Measurements from ENCODE around the gene ZNF345. TPM values are rescaled to one million over a fixed set of nuclear protein-coding genes. Genes with fewer than 3 reads are reported as not detected.

Gene ZNF345
- polyA plus RNA-seq, 1 donor from 2014 or later: 20.9 TPM

DNA sequence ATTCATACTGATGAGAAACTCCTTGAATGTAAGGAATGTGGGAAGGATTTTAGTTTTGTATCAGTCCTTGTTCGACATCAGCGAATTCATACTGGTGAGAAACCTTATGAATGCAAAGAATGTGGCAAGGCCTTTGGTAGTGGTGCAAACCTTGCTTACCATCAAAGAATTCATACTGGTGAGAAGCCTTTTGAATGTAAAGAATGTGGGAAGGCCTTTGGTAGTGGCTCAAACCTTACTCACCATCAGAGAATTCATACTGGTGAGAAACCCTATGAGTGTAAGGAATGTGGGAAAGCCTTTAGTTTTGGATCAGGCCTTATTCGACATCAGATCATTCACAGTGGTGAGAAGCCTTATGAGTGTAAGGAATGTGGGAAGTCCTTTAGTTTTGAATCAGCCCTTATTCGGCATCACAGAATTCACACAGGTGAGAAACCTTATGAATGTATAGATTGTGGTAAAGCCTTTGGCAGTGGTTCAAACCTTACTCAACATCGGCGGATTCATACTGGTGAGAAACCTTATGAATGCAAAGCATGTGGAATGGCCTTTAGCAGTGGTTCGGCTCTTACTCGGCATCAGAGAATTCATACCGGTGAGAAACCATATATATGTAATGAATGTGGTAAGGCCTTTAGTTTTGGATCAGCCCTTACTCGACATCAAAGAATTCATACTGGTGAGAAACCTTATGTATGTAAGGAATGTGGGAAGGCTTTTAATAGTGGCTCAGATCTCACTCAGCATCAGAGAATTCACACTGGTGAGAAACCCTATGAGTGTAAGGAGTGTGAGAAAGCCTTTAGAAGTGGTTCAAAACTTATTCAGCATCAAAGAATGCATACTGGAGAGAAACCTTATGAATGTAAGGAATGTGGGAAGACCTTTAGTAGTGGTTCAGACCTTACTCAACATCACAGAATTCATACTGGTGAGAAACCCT lies 26.6 kb downstream of the ZNF345 start:
- Histone ChIP-seq H3K79me2 (replicated peaks; ENCODE audit: insufficient read depth, low read length) (peaks cover 4% of the 10 kb centered on the region), H3K9ac (ENCODE audit: low read length) (no peak overlapping the region), H3K9me3 (ENCODE audit: low read length) (peaks cover 52% of the 10 kb centered on the region), H3F3A (ENCODE audit: insufficient read depth, low read length, poor library complexity, severe bottlenecking) (no peaks in the 10 kb centered on the region), H3K4me3 (ENCODE audit: low read length) (no peak overlapping the region), H2AFZ (ENCODE audit: low read depth, low read length) (no peak overlapping the region), H3K27me3 (ENCODE audit: insufficient read depth, low read depth, low read length) (no peaks in the 10 kb centered on the region), H3K36me3 (ENCODE audit: insufficient read depth, low read length) (peaks cover 50% of the 10 kb centered on the region), H3K27ac (ENCODE audit: low read length) (no peak overlapping the region), H4K20me1 (ENCODE audit: insufficient read depth) (no peaks in the 10 kb centered on the region), H3K9me2 (ENCODE audit: insufficient read depth, low read length) (no peaks in the 10 kb centered on the region), H3K4me2 (ENCODE audit: low read length) (no peak overlapping the region)
- TF ChIP-seq EZH2 (IDR thresholded peaks at IDR 0.05; ENCODE audit: borderline replicate concordance, insufficient read depth, low read length, poor library complexity, severe bottlenecking) (no peak), TAF1 (IDR thresholded peaks at IDR 0.05; ENCODE audit: low read depth) (no peak)

DNA sequence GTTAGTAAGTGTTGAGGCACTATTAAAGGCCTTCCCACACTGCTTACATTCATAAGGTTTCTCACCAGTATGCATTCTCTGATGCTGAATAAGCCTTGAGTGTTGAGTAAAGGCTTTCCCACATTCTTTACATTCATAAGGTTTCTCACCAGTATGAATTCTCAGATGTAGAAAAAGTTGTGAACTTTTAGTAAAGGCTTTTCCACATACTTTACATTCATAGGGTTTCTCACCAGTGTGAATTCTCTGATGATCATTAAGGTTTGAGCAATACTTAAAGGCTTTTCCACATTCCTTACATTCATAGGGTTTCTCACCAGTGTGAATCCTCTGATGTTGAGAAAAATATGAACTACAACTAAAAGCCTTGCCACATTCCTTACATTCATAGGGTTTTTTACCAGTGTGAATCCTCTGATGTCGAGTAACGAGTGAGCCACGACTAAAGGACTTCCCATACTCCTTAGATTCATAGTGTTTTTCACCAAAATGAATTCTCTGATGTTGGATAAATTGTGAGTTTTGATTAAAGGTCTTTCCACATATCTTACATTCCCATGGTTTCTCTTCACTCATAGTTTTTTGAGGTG lies 41.2 kb downstream of the ZNF345 start:
- no peak overlapping the region for H3K4me2 ChIP-seq (ENCODE audit: low read length)
- H3K9me3 ChIP-seq (ENCODE audit: low read length): peaks cover 54% of the 10 kb centered on the region
- no peak overlapping the region for H3K9ac ChIP-seq (ENCODE audit: low read length)
- no peak overlapping the region for H2AFZ ChIP-seq (ENCODE audit: low read depth, low read length)
- peaks cover 50% of the 10 kb centered on the region for H3K36me3 ChIP-seq (ENCODE audit: insufficient read depth, low read length)
- no peaks in the 10 kb centered on the region for H4K20me1 ChIP-seq (ENCODE audit: insufficient read depth)
- H3F3A ChIP-seq (ENCODE audit: insufficient read depth, low read length, poor library complexity, severe bottlenecking): no peaks in the 10 kb centered on the region
- H3K9me2 ChIP-seq (ENCODE audit: insufficient read depth, low read length): no peaks in the 10 kb centered on the region
- H3K79me2 ChIP-seq (replicated peaks; ENCODE audit: insufficient read depth, low read length): no peaks in the 10 kb centered on the region
- H3K27ac ChIP-seq (ENCODE audit: low read length): no peak overlapping the region
- H3K27me3 ChIP-seq (ENCODE audit: insufficient read depth, low read depth, low read length): no peaks in the 10 kb centered on the region
- TF ChIP-seq REST (IDR thresholded peaks at IDR 0.05; ENCODE audit: borderline replicate concordance) (no peak), RAD21 (conservative IDR thresholded peaks at IDR 0.05) (no peak), EP300 (conservative IDR thresholded peaks at IDR 0.05; ENCODE audit: poor library complexity, severe bottlenecking) (no peak), TAF1 (IDR thresholded peaks at IDR 0.05; ENCODE audit: low read depth) (no peak), EZH2 (IDR thresholded peaks at IDR 0.05; ENCODE audit: borderline replicate concordance, insufficient read depth, low read length, poor library complexity, severe bottlenecking) (no peak), POLR2AphosphoS5 (IDR thresholded peaks at IDR 0.05) (no peak), SMC3 (conservative IDR thresholded peaks at IDR 0.05; ENCODE audit: poor library complexity) (no peak), MXI1 (conservative IDR thresholded peaks at IDR 0.05; ENCODE audit: poor library complexity, severe bottlenecking) (no peak)
- TF ChIP-seq, protein P1, sequence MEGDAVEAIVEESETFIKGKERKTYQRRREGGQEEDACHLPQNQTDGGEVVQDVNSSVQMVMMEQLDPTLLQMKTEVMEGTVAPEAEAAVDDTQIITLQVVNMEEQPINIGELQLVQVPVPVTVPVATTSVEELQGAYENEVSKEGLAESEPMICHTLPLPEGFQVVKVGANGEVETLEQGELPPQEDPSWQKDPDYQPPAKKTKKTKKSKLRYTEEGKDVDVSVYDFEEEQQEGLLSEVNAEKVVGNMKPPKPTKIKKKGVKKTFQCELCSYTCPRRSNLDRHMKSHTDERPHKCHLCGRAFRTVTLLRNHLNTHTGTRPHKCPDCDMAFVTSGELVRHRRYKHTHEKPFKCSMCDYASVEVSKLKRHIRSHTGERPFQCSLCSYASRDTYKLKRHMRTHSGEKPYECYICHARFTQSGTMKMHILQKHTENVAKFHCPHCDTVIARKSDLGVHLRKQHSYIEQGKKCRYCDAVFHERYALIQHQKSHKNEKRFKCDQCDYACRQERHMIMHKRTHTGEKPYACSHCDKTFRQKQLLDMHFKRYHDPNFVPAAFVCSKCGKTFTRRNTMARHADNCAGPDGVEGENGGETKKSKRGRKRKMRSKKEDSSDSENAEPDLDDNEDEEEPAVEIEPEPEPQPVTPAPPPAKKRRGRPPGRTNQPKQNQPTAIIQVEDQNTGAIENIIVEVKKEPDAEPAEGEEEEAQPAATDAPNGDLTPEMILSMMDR (IDR thresholded peaks at IDR 0.05; ENCODE audit: poor library complexity, severe bottlenecking): no peak
- H3K4me3 ChIP-seq (ENCODE audit: low read length): no peak overlapping the region
